GM12865 (cell line): ENCODE data around the gene LENG1.

Experiments
- DNase-seq: peaks from one replicate; pipeline ENCODE4 v3.0.0; 2010; ENCODE audit warnings: low read depth
- H3K4me3 ChIP-seq: 2 replicates; pipeline ENCODE4 v1.5.1; 2011; ENCODE audit warnings: mild to moderate bottlenecking, low read depth, low read length, control low read depth
- TF ChIP-seq, protein P1 (sequence below): IDR thresholded peaks from 2 replicates; pipeline ENCODE4 v1.5.1; 2011; ENCODE audit warnings: low read length, control low read depth, low read depth, inconsistent platforms; ENCODE audit not compliant: insufficient read depth; ENCODE audit errors: missing control alignments

The LENG1 gene

DNA sequence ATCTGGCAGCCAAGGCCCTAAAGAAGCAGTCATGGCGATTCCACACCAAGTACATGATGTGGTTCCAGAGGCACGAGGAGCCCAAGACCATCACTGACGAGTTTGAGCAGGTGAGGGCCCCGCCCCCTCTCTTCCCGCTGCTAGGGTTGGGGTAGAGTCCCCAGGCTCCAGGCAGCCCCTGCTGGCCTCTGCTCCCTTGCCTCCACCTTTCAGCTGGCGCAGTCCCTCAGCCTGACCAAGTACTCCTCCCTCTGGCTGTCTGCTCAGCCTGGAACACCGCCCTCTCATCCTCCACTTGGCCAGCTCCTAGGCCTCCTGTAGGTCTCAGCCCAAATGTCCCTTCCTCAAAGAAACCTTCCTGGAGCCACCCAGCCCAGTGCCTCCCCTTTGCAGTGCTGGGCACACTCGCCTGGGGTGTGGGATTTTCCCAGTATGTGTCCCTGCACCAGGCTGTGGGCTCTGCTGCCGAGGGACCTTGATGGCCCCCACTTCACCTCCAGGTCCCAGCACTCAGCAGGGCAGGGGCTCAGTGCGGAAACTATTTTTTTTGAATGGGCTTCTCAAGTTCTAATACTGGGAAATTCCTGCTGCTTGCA is 5.7 kb downstream of the LENG1 start:
- TF ChIP-seq, protein P1, sequence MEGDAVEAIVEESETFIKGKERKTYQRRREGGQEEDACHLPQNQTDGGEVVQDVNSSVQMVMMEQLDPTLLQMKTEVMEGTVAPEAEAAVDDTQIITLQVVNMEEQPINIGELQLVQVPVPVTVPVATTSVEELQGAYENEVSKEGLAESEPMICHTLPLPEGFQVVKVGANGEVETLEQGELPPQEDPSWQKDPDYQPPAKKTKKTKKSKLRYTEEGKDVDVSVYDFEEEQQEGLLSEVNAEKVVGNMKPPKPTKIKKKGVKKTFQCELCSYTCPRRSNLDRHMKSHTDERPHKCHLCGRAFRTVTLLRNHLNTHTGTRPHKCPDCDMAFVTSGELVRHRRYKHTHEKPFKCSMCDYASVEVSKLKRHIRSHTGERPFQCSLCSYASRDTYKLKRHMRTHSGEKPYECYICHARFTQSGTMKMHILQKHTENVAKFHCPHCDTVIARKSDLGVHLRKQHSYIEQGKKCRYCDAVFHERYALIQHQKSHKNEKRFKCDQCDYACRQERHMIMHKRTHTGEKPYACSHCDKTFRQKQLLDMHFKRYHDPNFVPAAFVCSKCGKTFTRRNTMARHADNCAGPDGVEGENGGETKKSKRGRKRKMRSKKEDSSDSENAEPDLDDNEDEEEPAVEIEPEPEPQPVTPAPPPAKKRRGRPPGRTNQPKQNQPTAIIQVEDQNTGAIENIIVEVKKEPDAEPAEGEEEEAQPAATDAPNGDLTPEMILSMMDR = no peak
- no peak overlapping the region for H3K4me3 ChIP-seq

DNA sequence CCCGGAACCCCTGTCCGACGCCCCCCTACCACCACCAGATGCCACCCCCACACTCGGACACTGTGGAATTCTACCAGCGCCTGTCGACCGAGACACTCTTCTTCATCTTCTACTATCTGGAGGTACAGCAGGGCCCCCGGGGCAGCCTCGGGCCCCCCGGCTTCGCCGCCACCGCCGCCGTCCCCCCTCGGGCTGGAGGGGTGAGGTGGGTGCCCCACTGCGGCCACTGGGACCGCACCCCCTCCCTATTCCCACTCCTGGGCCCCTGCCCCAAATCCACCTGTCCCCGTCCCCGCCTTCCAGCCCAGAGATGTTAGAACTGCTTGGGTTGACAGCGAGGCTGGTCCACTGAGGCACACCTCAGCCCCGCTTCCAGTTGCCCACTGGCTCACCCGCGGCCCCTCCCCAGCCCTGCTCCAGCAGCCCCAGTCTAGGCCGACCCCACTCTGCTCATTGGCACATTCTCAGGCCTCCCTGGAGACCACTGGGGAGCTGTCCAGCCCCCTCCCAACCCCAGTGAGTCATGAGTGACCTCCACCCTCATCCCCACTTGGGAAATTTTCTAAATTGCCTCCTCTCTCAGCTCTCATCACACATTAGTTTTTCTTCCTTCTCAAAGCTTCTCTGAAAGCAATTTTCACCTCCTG is 6.5 kb downstream of the LENG1 start:
- H3K4me3 ChIP-seq = no peak overlapping the region
- TF ChIP-seq, protein P1 = no peak
- DNase-seq = no peak

More for the DNA sequence above, 5.7 kb downstream of the LENG1 start:
- no peak for DNase-seq

DNA sequence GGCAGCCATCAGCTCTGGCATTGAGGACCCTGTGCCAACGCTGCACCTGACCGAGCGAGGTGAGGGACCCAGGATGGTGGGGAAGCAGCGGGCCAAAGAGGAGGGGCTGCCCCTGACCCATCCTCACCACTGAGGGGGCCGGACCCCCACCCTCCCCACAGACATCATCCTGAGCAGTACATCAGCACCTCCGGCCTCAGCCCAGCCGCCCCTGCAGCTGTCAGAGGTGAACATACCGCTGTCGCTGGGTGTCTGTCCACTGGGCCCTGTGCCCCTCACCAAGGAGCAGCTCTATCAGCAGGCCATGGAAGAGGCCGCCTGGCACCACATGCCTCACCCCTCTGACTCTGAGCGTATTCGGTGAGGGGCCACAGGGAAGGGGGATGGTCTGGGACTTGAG is 7.3 kb downstream of the LENG1 start:
- no peak for DNase-seq
- TF ChIP-seq, protein P1 = no peak
- no peak overlapping the region for H3K4me3 ChIP-seq

DNA sequence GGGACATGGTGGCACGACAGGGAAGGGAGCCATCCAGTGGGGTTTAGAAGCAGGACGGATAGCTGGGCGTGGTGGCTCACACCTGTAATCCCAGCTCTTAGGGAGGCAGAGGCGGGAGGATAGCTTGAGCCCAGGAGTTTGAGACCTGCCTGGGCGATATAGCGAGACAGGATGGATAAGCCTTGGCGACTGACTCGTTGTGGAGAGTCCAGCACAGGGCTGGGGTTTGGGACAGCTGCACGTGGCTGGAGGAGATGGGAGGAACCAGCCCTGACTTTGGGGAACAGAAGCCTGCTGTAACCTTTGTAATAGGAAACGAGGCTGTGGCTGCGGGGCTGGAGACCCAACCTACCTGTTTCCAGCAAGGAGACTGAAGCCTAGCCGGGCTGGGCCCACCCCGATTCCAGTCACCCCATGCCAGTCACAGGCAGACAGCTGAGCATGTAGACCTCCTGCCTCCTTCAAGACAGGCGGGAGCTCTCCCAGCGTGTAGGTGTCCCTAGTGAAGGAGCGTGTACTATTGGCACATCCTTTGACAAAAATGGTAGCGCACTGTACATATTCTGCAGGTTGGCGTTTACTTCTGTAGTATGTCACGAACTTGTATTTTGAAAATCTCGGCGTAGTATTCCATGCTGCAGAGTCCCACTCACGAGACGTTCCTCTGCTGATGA is 8.0 kb downstream of the LENG1 start:
- no peak for DNase-seq
- TF ChIP-seq, protein P1 = no peak
- H3K4me3 ChIP-seq = no peak overlapping the region

DNA sequence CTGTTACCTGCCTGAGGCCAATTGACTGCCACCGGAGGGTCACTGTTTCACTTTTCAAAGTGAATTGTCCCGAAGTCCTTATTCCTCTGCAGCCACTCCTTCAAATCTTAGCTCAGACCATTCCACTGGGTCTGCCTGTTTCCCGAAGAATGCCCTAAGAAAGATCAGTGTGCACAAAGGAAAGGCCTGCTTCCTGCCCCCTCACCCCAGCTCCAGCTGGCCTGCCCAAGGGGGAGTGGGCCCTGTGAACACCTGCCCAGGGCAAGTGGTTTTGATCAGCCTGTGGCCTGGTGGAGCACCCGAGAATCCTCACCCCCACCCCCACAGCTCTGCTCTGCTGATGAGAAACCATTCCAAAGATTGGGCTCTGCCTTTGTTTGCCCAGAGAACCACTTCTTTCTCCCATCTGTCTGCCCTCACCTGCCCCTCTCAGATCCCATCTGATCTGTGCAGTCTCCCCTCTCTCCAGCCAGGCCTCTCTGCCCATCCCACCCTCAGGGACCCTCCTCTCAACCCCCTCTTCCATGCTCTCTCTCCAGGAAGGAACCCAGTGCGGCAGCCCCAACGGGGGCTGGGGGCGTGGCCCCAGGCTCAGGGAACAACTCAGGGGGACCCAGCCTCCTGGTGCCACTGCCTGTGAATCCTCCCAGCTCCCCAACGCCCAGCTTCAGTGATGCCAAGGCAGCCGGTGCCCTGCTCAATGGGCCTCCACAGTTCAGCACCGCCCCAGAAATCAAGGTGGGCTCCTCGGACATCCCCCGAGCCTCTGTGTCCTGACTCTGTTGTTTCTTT is 10.3 kb downstream of the LENG1 start:
- DNase-seq = no peak
- no peak overlapping the region for H3K4me3 ChIP-seq
- TF ChIP-seq, protein P1 = no peak

DNA sequence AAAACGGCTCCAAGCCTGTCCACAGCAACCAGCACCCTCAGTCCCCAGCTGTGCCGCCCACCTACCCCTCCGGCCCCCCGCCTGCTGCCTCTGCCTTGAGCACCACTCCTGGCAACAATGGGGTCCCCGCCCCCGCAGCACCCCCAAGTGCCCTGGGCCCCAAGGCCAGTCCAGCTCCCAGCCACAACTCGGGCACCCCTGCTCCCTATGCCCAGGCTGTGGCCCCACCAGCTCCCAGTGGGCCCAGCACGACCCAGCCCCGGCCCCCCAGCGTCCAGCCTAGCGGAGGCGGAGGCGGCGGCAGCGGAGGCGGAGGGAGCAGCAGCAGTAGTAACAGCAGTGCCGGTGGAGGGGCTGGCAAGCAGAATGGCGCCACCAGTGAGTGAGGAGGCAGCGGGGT is 11.4 kb downstream of the LENG1 start:
- no peak overlapping the region for H3K4me3 ChIP-seq
- TF ChIP-seq, protein P1 = no peak
- DNase-seq = no peak
